Mesenchymal stem cell (in vitro differentiated cells and primary cell): Measurements from ENCODE around the gene KRTAP9-7.

Experiments used
- DNase-seq: peaks from one replicate; pipeline ENCODE4 v3.0.0-alpha.2; 2013
- H2AFZ ChIP-seq: one replicate; pipeline ENCODE4 v1.6.1; 2013; ENCODE audit warnings: low read depth, mild to moderate bottlenecking, control low read depth, inconsistent platforms, low read length, moderate library complexity
- H2AK5ac ChIP-seq: 2 replicates; pipeline ENCODE4 v1.6.1; 2013; ENCODE audit warnings: low read length, moderate library complexity, mild to moderate bottlenecking, inconsistent platforms; ENCODE audit not compliant: severe bottlenecking
- H2BK120ac ChIP-seq: one replicate; pipeline ENCODE4 v1.6.1; 2013; ENCODE audit warnings: low read depth, mild to moderate bottlenecking, inconsistent platforms, low read length, moderate library complexity
- H2BK12ac ChIP-seq, 2 experiments: one replicate each; pipeline ENCODE4 v1.6.1; 2013; ENCODE audit warnings: inconsistent platforms in 2 of 2, low read length in 2 of 2, mild to moderate bottlenecking in 2 of 2, moderate library complexity in 2 of 2, control low read depth in 1 of 2
- H2BK15ac ChIP-seq: one replicate; pipeline ENCODE4 v1.6.1; 2013; ENCODE audit warnings: mild to moderate bottlenecking, low read depth, inconsistent platforms; ENCODE audit not compliant: poor library complexity, severe bottlenecking
- H2BK5ac ChIP-seq: 2 replicates; pipeline ENCODE4 v1.6.1; 2013; ENCODE audit warnings: low read depth, mild to moderate bottlenecking, low read length, control low read depth, inconsistent platforms; ENCODE audit not compliant: poor library complexity, severe bottlenecking
- H3K14ac ChIP-seq, 2 experiments: one replicate each; pipeline ENCODE4 v1.6.1; 2013; ENCODE audit warnings: inconsistent platforms in 2 of 2, low read length in 2 of 2, control low read depth in 1 of 2, mild to moderate bottlenecking in 1 of 2, moderate library complexity in 1 of 2
- H3K18ac ChIP-seq, 2 experiments: one replicate each; pipeline ENCODE4 v1.6.1; 2013; ENCODE audit warnings: inconsistent platforms in 2 of 2, low read length in 2 of 2, control low read depth in 1 of 2, low read depth in 1 of 2, mild to moderate bottlenecking in 1 of 2
- H3K23ac ChIP-seq, 2 experiments: one replicate each; pipeline ENCODE4 v1.6.1; 2013; ENCODE audit warnings: inconsistent platforms in 2 of 2, low read length in 2 of 2, mild to moderate bottlenecking in 2 of 2, moderate library complexity in 2 of 2, control low read depth in 1 of 2
- H3K27ac ChIP-seq: 2 replicates; pipeline ENCODE4 v1.5.1; 2013; ENCODE audit warnings: mild to moderate bottlenecking, moderate library complexity, low read length, control low read depth, inconsistent platforms; ENCODE audit not compliant: poor library complexity, severe bottlenecking
- H3K27me3 ChIP-seq, 2 experiments: 2 replicates each; pipeline versions ENCODE4 v1.6.1 to v1.7.0; 2013; ENCODE audit warnings: low read length in 2 of 2, mild to moderate bottlenecking in 2 of 2, moderate library complexity in 2 of 2, control low read depth in 1 of 2, inconsistent platforms in 1 of 2; ENCODE audit not compliant: control insufficient read depth in 1 of 2, insufficient read depth in 1 of 2
- H3K36me3 ChIP-seq, 2 experiments: 2 replicates each; pipeline versions ENCODE4 v1.6.1 to v1.7.0; 2013; ENCODE audit warnings: low read length in 2 of 2, control low read depth in 1 of 2, inconsistent platforms in 1 of 2, low read depth in 1 of 2, mild to moderate bottlenecking in 1 of 2; ENCODE audit not compliant: insufficient read depth in 2 of 2, control insufficient read depth in 1 of 2
- H3K4ac ChIP-seq, 2 experiments: one replicate each; pipeline ENCODE4 v1.6.1; 2013; ENCODE audit warnings: inconsistent platforms in 2 of 2, low read length in 2 of 2, mild to moderate bottlenecking in 2 of 2, moderate library complexity in 2 of 2, control low read depth in 1 of 2, low read depth in 1 of 2
- H3K4me1 ChIP-seq: 2 replicates; pipeline ENCODE4 v1.6.1; 2013; ENCODE audit warnings: low read depth, low read length, control low read depth; ENCODE audit not compliant: control insufficient read depth, insufficient read depth
- H3K4me2 ChIP-seq: 2 replicates; pipeline ENCODE4 v1.6.1; 2013; ENCODE audit warnings: low read length, mild to moderate bottlenecking, inconsistent platforms; ENCODE audit not compliant: poor library complexity, severe bottlenecking
- H3K4me3 ChIP-seq, 2 experiments: 2 replicates each; pipeline versions ENCODE4 v1.5.1 to v1.7.0; 2013; ENCODE audit warnings: low read length in 2 of 2, mild to moderate bottlenecking in 2 of 2, control low read depth in 1 of 2, low read depth in 1 of 2; ENCODE audit not compliant: insufficient read depth in 1 of 2
- H3K79me1 ChIP-seq: replicated peaks from 2 replicates; pipeline ENCODE4 v1.6.1; 2013; ENCODE audit warnings: mild to moderate bottlenecking, control low read depth, low read length, inconsistent platforms; ENCODE audit not compliant: poor library complexity, severe bottlenecking
- H3K9ac ChIP-seq: 2 replicates; pipeline ENCODE4 v1.7.0; 2013; ENCODE audit warnings: mild to moderate bottlenecking, low read length, moderate library complexity
- H3K9me3 ChIP-seq: 2 replicates; pipeline ENCODE4 v1.7.0; 2013; ENCODE audit warnings: mild to moderate bottlenecking, low read length; ENCODE audit not compliant: control insufficient read depth
- H4K8ac ChIP-seq: one replicate; pipeline ENCODE4 v1.6.1; 2013; ENCODE audit warnings: inconsistent platforms, mild to moderate bottlenecking, low read length, moderate library complexity
- H4K91ac ChIP-seq: one replicate; pipeline ENCODE4 v1.6.1; 2013; ENCODE audit warnings: mild to moderate bottlenecking, low read length, inconsistent platforms
- WGBS: methylation state at CpG from one replicate; pipeline ENCODE4 v1.1.7; 2013; ENCODE audit warnings: mixed read lengths; 5-methylcytosine and 5-hydroxymethylcytosine counted together

The KRTAP9-7 gene

GRCh38 chr17:41322903-41323895, 47.7 kb downstream of the KRTAP9-7 start:
- peak overlapping the region in 1 of 2 experiments; percentile 49 for H3K4ac ChIP-seq
- no peaks in the 10 kb centered on the region for H3K79me1 ChIP-seq
- no peak overlapping the region for H3K14ac ChIP-seq
- H2BK120ac ChIP-seq = no peak overlapping the region
- no peak overlapping the region for H3K18ac ChIP-seq
- H3K4me2 ChIP-seq = no peak overlapping the region
- H2BK15ac ChIP-seq = peak overlapping the region; percentile 12
- H3K9ac ChIP-seq = peak overlapping the region; percentile 19
- DNase-seq = no peak
- peak overlapping the region in 1 of 2 experiments; percentile 15 for H2BK12ac ChIP-seq
- no peak overlapping the region for H3K23ac ChIP-seq
- WGBS = 88% methylated on average over 9 of the region's 11 CpGs
- peaks cover 7% of the 10 kb centered on the region for H3K9me3 ChIP-seq
- H2AFZ ChIP-seq = no peak overlapping the region
- H3K36me3 ChIP-seq = no peaks in the 10 kb centered on the region
- peaks cover 8% of the 10 kb centered on the region for H3K4me1 ChIP-seq
- H3K27ac ChIP-seq = no peak overlapping the region
- H4K8ac ChIP-seq = no peak overlapping the region
- H2BK5ac ChIP-seq = no peak overlapping the region
- no peak overlapping the region for H4K91ac ChIP-seq
- H3K4me3 ChIP-seq = no peak overlapping the region
- H2AK5ac ChIP-seq = peak overlapping the region; percentile 89
- H3K27me3 ChIP-seq = no peaks in the 10 kb centered on the region

- Histone ChIP-seq H2BK120ac (no peak overlapping the region), H3K9ac (no peak overlapping the region), H3K4me3 (no peak overlapping the region), H3K27me3 (no peaks in the 10 kb centered on the region), H2AFZ (no peak overlapping the region), H3K18ac (no peak overlapping the region), H3K14ac (no peak overlapping the region), H3K4me2 (no peak overlapping the region), H4K8ac (no peak overlapping the region), H3K36me3 (no peaks in the 10 kb centered on the region), H3K9me3 (peaks cover 5% of the 10 kb centered on the region), H2AK5ac (peak overlapping the region; percentile 13), H3K27ac (no peak overlapping the region), H3K4ac (no peak overlapping the region), H2BK15ac (no peak overlapping the region), H3K4me1 (peaks cover 15% of the 10 kb centered on the region), H2BK12ac (no peak overlapping the region), H4K91ac (no peak overlapping the region), H3K23ac (no peak overlapping the region), H3K79me1 (no peaks in the 10 kb centered on the region), H2BK5ac (no peak overlapping the region)
- no peak for DNase-seq
- 76% methylated on average over 16 of the region's 16 CpGs for WGBS
Measured at GRCh38 chr17:41324180-41325075, 48.9 kb downstream of the KRTAP9-7 start.

GRCh38 chr17:41325126-41325525, 49.6 kb downstream of the KRTAP9-7 start:
- Histone ChIP-seq H4K8ac (no peak overlapping the region), H3K27me3 (no peaks in the 10 kb centered on the region), H3K4me1 (peaks cover 16% of the 10 kb centered on the region), H3K9me3 (no peaks in the 10 kb centered on the region), H3K23ac (no peak overlapping the region), H3K9ac (no peak overlapping the region), H3K14ac (no peak overlapping the region), H2BK15ac (no peak overlapping the region), H2BK120ac (no peak overlapping the region), H2BK12ac (no peak overlapping the region), H2AK5ac (peak overlapping the region; percentile 13), H3K27ac (no peak overlapping the region), H3K4me2 (no peak overlapping the region), H2BK5ac (no peak overlapping the region), H3K4ac (no peak overlapping the region), H2AFZ (no peak overlapping the region), H3K36me3 (no peaks in the 10 kb centered on the region), H3K79me1 (no peaks in the 10 kb centered on the region), H3K4me3 (no peak overlapping the region), H4K91ac (no peak overlapping the region), H3K18ac (no peak overlapping the region)
- no peak for DNase-seq
- 89% methylated on average over 10 of the region's 10 CpGs for WGBS

- H3K4me1 ChIP-seq = peaks cover 16% of the 10 kb centered on the region
- no peak overlapping the region for H2BK12ac ChIP-seq
- no peak overlapping the region for H2BK5ac ChIP-seq
- no peak overlapping the region for H2BK15ac ChIP-seq
- WGBS = 88% methylated on average over 6 of the region's 6 CpGs
- no peaks in the 10 kb centered on the region for H3K27me3 ChIP-seq
- no peak overlapping the region for H3K9ac ChIP-seq
- no peak overlapping the region for H3K4me2 ChIP-seq
- no peak overlapping the region for H4K91ac ChIP-seq
- H3K4ac ChIP-seq = no peak overlapping the region
- DNase-seq = no peak
- H2AFZ ChIP-seq = no peak overlapping the region
- no peak overlapping the region for H3K27ac ChIP-seq
- H4K8ac ChIP-seq = no peak overlapping the region
- no peaks in the 10 kb centered on the region for H3K9me3 ChIP-seq
- H3K23ac ChIP-seq = no peak overlapping the region
- H3K79me1 ChIP-seq = no peaks in the 10 kb centered on the region
- H2AK5ac ChIP-seq = no peak overlapping the region
- no peak overlapping the region for H3K18ac ChIP-seq
- H2BK120ac ChIP-seq = no peak overlapping the region
- H3K36me3 ChIP-seq = no peaks in the 10 kb centered on the region
- H3K14ac ChIP-seq = no peak overlapping the region
- no peak overlapping the region for H3K4me3 ChIP-seq
Measured at GRCh38 chr17:41325611-41326010, 50.1 kb downstream of the KRTAP9-7 start.
